ENCODE data around the gene HTR4. TPM values are rescaled to one million over a fixed set of nuclear protein-coding genes. Genes with fewer than 3 reads are reported as not detected.

HTR4 gene
- total RNA-seq, 2 donors from 2014 or later = not detected

DNA sequence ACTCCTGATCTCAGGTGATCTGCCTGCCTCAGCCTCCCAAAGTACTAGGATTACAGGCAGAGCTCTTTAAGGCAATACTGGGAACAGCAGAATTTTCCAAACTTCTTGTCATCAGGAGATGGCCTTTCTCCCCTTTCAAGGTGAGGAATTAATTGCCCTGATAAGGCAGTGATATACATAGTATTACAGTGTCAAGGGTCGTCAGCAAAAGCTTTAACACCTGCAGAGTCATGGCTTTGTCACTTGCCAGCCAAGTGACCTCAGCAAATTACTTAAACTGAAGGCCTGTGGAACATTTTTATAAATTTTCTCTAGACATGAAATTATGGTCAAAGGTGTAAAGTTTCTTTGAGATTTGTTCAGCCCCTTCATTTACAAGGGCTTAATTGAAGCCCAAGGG lies 211.1 kb downstream of the HTR4 start:
- 17 to 23% methylated on average over 1 of the region's 1 CpG for WGBS, 2 donors
- DNase-seq = no peak
- intact Hi-C loops (cut with DNase I) = loop anchor here (10.0 kb wide), 1 partner anchor 592 kb away; no protein-coding TSS in a partner anchor
- no peak for ATAC-seq
- Histone ChIP-seq H3K27me3 (no peaks in the 10 kb centered on the region), H3K4me3 (no peak overlapping the region), H3K9me3 (no peaks in the 10 kb centered on the region), H3K36me3 (replicated peaks in 1 of 2; ENCODE audit: insufficient read depth in 1 of 2, low read depth in 2 of 2) (peaks cover 0 to 16% of the 10 kb centered on the region in 2 donors), H3K27ac (no peak overlapping the region), H3K4me1 (no peaks in the 10 kb centered on the region)
- TF ChIP-seq POLR2A (IDR thresholded peaks at IDR 0.05) = no peak
- no peak for TF ChIP-seq CTCF (IDR thresholded peaks at IDR 0.05)

- DNase-seq = no peak
- no peaks in the 10 kb centered on the region for H3K9me3 ChIP-seq
- H3K27ac ChIP-seq = no peak overlapping the region
- no peak for ATAC-seq
- 83 to 88% methylated on average over 2 of the region's 2 CpGs for WGBS, 2 donors
- peaks cover 0 to 19% of the 10 kb centered on the region in 2 donors for H3K36me3 ChIP-seq (replicated peaks in 1 of 2; ENCODE audit: insufficient read depth in 1 of 2, low read depth in 2 of 2)
- TF ChIP-seq CTCF (IDR thresholded peaks at IDR 0.05) (no peak), POLR2A (IDR thresholded peaks at IDR 0.05) (no peak)
- no peaks in the 10 kb centered on the region for H3K4me1 ChIP-seq
- H3K4me3 ChIP-seq = no peak overlapping the region
- intact Hi-C loops (cut with DNase I) = no loop called here
- H3K27me3 ChIP-seq = no peaks in the 10 kb centered on the region
Measured at GRCh38 chr5:148438933-148439332, 215.4 kb downstream of the HTR4 start.

DNA sequence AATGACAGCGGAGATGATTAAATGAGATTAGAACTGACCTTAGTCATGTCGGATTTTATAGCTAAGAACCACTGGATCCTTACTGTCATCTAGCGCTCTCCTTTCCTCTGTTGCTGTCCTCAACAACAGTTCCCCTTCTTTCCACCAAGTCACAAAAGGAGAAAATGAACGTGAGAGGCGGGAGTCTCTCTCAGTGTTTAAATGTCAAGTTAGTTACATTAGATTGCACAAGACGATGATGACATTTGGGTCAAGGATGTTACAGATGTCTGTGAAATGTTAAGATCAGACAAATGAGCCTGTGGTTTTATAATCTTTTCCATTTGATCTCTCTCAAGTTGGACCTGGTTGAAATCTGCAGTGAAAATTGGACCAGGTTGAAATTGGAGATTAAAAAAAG lies 217.1 kb downstream of the HTR4 start:
- H3K4me1 ChIP-seq = no peaks in the 10 kb centered on the region
- H3K27me3 ChIP-seq = no peaks in the 10 kb centered on the region
- ATAC-seq (no peak), DNase-seq (no peak)
- H3K36me3 ChIP-seq (replicated peaks in 1 of 2; ENCODE audit: insufficient read depth in 1 of 2, low read depth in 2 of 2) = peaks cover 0 to 15% of the 10 kb centered on the region in 2 donors
- H3K27ac ChIP-seq = no peak overlapping the region
- WGBS, 2 donors = 83 to 87% methylated on average over 6 of the region's 6 CpGs
- TF ChIP-seq CTCF (IDR thresholded peaks at IDR 0.05) = no peak
- no peak for TF ChIP-seq POLR2A (IDR thresholded peaks at IDR 0.05)
- no peak overlapping the region for H3K4me3 ChIP-seq
- H3K9me3 ChIP-seq = no peaks in the 10 kb centered on the region
- intact Hi-C loops (cut with DNase I) = no loop called here

- intact Hi-C loops (cut with DNase I) = no loop called here
- H3K27me3 ChIP-seq = no peaks in the 10 kb centered on the region
- H3K9me3 ChIP-seq = no peaks in the 10 kb centered on the region
- DNase-seq (no peak), ATAC-seq (no peak)
- TF ChIP-seq CTCF (IDR thresholded peaks at IDR 0.05) (no peak), POLR2A (IDR thresholded peaks at IDR 0.05) (no peak)
- peaks cover 0 to 10% of the 10 kb centered on the region in 2 donors for H3K36me3 ChIP-seq (replicated peaks in 1 of 2; ENCODE audit: insufficient read depth in 1 of 2, low read depth in 2 of 2)
- WGBS, 2 donors = 97% methylated on average over 3 of the region's 3 CpGs
- no peaks in the 10 kb centered on the region for H3K4me1 ChIP-seq
- no peak overlapping the region for H3K27ac ChIP-seq
- H3K4me3 ChIP-seq = no peak overlapping the region
Measured at GRCh38 chr5:148436029-148436428, 218.3 kb downstream of the HTR4 start.

DNA sequence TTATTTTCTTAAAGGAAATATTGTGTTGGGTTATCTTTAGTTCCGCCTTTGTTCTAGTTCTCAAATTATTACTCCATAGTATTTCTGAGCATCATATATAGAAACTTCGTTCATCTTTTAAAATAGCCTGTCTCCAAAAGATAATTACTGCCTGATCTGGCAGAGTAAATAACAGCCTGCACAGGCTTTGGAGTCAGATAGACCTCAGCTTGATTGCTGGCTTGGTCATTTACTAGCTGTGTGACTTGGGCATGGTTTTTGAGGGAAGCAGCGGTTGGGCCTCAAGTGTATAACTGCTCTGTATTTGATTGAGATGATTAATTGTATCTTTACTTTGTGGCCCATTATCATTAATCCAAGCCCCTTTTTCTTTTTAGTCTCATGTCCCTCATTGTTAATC lies 220.5 kb downstream of the HTR4 start:
- 88 to 91% methylated on average over 3 of the region's 3 CpGs for WGBS, 2 donors
- no peaks in the 10 kb centered on the region for H3K9me3 ChIP-seq
- no peak overlapping the region for H3K4me3 ChIP-seq
- TF ChIP-seq POLR2A (IDR thresholded peaks at IDR 0.05) (no peak), CTCF (IDR thresholded peaks at IDR 0.05) (no peak)
- DNase-seq = no peak
- H3K27ac ChIP-seq = no peak overlapping the region
- H3K36me3 ChIP-seq (replicated peaks in 1 of 2; ENCODE audit: insufficient read depth in 1 of 2, low read depth in 2 of 2) = peaks cover 0 to 4% of the 10 kb centered on the region in 2 donors
- intact Hi-C loops (cut with DNase I) = no loop called here
- no peaks in the 10 kb centered on the region for H3K4me1 ChIP-seq
- no peak for ATAC-seq
- H3K27me3 ChIP-seq = no peaks in the 10 kb centered on the region

Data from body of pancreas (tissue), 4 donors.